Hematopoietic multipotent progenitor cell treated with erythropoietin and hydrocortisone succinate and interleukin-3 and kit ligand, for 4 days (in vitro differentiated cells): ENCODE data around the gene STX18.
"Not testable (repeated sequence)": the region's sequence is repeated elsewhere in the genome, so short reads cannot be mapped to it uniquely, and the experiment has no call there.

Experiments
- DNase-seq: peaks from one replicate; pipeline ENCODE4 v3.0.0-alpha.2; 2015

The STX18 gene

GRCh38 chr4:4541661-4542570 is at the start of gene STX18:
Gene STX18, minus strand, starts transcription at chr4:4542048. Its CDS starts 84 bp downstream, at chr4:4541964.
- DNase-seq, result peak; percentile 90

GRCh38 chr4:4591071-4591470 is 49.2 kb upstream of the STX18 start:
- DNase-seq, result no peak

DNA sequence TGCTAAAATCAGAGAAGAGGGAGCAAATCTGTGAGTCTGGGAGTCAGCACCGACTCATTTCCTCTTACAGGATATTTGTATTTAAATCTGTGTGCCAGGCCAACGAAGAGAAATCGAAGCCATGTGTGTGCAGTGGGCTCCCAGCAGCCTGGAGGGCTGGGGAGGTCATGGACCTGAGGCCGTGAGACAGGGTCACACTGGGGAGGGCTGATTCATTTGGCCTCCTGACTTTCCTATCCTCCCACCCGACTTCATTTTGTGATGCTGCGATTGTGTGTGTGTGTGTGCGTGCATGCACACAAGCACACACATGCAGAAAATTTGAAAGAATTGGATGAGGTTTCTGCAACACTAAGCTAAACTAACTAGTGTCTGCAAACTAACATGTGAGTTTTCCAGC is 48.7 kb upstream of the STX18 start:
- DNase-seq, result no peak

DNA sequence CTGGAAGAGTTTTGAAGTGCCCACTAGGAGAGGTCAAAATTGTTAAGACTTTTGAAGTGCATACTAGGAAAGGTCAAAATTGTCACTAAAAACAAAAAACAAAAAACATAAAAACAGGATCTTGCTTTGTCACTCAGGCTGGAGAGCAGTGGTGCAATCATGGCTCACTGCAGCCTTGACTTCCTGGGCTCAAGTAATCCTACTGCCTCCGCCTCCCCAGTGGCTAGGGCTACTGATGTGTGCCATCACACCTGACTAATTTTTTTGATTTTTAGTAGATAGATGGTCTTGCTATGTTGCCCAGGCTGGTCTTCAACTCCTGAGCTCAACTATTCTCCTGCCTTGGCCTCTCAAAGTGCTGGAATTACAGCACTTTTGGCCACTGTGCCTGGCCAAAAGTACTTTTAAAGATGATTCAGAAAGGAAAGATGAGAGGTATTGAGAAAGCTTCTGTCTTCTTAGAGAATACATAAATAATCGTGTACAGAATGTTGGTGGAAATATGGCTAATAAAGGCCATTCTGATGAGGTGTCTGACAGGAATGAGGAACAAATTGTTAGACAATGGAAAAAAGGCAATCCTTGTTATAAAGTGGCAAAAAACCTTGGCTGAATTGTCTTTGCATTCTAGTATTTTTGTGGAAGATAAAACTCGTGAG is 43.3 kb upstream of the STX18 start:
- DNase-seq, result no peak

DNA sequence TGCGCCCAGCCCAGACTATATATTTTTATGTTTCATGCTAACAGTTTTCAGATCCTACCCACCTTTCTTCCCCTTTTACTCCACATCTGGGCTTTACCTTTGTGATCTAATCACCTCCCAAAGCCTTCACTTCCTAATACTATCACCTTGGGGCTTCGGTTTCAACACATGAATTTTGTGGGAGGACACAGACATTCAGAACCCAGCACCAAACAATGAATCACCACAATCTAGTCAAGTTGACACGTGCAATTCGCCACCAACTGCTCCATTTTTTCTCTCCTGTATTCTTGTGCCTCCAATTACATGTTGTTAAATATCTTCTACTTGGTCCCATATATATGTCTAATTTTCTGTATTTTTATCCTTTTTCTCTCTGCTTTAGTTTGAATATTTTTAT is 41.8 kb upstream of the STX18 start:
- no peak for DNase-seq

- DNase-seq, result no peak
Observed at GRCh38 chr4:4582653-4583052, 40.8 kb upstream of the STX18 start.

GRCh38 chr4:4580494-4580893 is 38.6 kb upstream of the STX18 start:
- DNase-seq, result no peak

GRCh38 chr4:4578981-4579380 is 37.1 kb upstream of the STX18 start:
- DNase-seq, result no peak

DNA sequence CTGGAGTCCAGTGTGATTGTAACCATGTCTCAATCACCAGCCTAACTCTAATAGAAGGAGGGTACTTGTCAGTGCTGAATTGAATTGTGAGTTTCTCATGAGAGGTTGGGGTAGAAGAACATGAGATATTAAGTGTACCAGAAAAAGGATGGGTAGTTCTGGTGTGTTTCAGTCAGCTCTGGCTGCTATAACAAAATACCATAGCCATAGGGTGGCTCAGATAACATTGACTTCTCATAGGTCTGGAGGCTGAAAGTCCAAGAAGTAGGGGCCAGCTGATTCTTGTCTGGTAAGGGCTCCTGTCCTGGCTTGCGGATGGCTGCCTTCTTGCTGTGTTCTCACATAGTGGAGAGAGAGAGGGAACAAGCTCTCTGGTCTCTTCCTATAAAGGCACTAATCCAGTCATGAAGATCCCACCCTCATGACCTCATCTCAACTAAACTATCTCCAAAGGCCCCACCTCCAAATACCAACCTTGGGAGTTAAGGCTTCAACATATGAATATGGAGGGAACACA is 35.6 kb upstream of the STX18 start:
- no peak for DNase-seq

DNA sequence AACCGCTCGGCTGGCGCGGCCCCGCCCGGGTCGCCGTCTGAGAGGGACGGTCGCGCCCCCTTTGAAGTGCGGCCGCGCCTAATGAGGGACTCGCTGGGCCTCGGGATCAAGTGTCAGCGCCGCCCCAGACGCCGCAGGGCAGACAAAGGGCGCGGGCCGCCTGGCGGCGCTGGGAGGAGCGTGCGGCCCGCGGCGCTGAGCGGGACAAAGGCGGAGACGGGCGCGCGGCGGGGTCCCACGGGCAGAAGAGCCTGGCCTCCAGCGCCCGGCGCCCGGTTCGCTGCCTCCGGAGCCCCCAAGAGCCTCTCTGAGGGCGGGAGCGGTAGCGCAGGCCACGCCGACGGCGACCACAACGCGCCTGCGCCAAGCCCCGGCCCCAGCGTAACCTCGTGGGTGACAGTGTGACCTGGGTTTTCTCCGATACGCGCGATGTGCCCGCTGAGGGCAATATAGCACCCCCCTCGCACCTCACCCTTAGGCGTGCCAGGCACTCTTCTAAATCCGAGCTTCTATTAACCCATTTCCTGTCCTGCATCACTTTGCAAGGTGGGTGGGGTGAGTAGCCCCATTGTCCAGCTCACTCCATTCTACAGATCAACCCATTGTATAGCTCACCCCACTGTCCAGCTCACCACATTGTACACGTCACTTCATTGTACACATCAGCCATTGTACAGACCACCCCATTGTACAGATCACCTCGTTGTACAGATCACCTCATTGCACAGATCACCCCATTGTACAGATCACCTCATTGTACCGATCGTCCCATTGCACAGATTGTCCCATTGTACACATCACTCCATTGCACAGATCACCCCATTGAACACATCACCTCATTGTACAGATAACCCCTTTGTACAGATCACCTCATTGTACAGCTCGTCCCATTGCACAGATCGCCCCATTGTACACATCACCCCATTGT is 33.7 kb upstream of the STX18 start:
- peak; percentile 71 for DNase-seq

GRCh38 chr4:4574792-4575191 is 32.9 kb upstream of the STX18 start:
- DNase-seq, result peak; percentile 13

- DNase-seq, result no peak
Observed at GRCh38 chr4:4574052-4574451, 32.2 kb upstream of the STX18 start.

DNA sequence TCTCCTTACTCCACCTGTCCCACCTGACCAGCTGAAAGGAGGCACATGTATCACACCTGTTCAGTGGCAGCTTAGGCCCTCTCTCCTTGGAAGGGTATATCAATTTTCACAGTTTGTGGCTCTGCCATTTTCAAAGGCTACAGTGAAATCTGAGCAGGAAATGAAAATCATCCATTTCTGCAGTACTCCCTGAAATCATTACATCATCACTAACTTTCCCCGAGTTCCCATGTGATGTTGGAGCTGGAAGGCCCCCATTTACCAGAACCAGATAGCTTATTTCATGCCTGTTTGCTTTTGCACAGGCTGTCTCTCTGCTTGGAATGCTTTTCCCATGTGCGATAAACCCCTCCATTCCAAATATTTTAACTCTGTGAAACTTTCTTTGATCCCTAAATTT is 31.0 kb upstream of the STX18 start:
- DNase-seq, result no peak

- DNase-seq, result not testable (repeated sequence)
Observed at GRCh38 chr4:4569861-4570260, 28.0 kb upstream of the STX18 start.

- DNase-seq, result peak; percentile 11
Observed at GRCh38 chr4:4568806-4569427, 27.1 kb upstream of the STX18 start.

DNA sequence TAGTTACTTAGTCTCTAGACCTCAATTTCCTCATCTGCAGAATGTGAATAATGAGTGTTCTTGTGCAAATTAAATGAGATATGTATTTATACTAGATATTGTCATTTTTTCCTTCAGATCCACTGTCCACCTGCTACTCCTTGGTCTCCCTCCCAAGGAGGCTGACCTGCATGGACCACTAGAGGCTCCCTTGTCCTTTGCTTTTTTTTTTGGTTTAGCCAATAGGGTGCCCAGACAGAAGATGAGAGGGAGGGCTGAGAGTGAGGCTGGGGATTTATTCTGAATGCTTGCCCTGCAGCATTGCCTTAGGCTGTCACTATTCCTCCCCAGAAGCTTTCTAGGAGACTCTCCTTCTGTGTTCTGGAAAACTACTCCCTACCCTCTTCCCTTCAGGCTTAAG is 24.5 kb upstream of the STX18 start:
- DNase-seq, result not testable (repeated sequence)

GRCh38 chr4:4564522-4564921 is 22.7 kb upstream of the STX18 start:
- no peak for DNase-seq

GRCh38 chr4:4560642-4561041 is 18.8 kb upstream of the STX18 start:
- no peak for DNase-seq

GRCh38 chr4:4560136-4560535 is 18.3 kb upstream of the STX18 start:
- no peak for DNase-seq

GRCh38 chr4:4559596-4559995 is 17.7 kb upstream of the STX18 start:
- DNase-seq, result no peak

DNA sequence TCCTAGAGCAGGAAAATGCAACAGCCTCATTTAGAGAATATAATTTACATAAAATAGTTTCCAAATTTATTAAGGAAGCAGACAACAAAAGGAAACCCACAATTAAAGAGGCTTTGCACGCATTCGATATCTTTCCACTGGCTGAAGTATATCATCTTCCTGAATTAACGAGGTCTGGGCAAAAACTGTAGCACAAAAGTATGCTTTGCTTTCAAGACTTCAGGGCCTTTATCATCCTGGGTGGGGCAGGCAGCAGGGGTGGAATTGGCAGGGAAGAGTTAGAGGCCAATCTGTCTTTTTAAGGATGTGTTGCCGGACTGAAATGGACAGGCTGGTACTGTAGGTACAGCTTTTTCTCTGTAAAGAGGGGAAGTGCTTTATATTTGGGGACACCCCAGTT is 17.0 kb upstream of the STX18 start:
- no peak for DNase-seq

GRCh38 chr4:4555916-4556315 is 14.1 kb upstream of the STX18 start:
- no peak for DNase-seq

GRCh38 chr4:4554234-4554633 is 12.4 kb upstream of the STX18 start:
- DNase-seq, result no peak
